OCI-LY3 (cell line): ENCODE data around the gene STK38L.

Source experiments
- H2AFZ ChIP-seq: fragments of 200-600, 300-600 bp; shearing (Covaris generic); 2 replicates; pipeline ENCODE4 v1.6.0; 2014; ENCODE audit warnings: antibody characterized with exemption, low read depth, low read length
- H3K27ac ChIP-seq: fragments of 200-600, 300-600 bp; sonication (generic); 2 replicates; pipeline ENCODE4 v1.5.1; 2014; ENCODE audit warnings: mild to moderate bottlenecking, low read length, moderate library complexity, mixed read lengths
- H3K27me3 ChIP-seq: fragments of 200-600, 300-600 bp; sonication (generic); 2 replicates; pipeline ENCODE4 v1.6.1; 2014; ENCODE audit warnings: low read depth, low read length, mixed read lengths
- H3K36me3 ChIP-seq: fragments of 200-600, 300-600 bp; sonication (generic); replicated peaks from 2 replicates; pipeline ENCODE3; 2014; ENCODE audit warnings: low read depth, low read length, mixed read lengths
- H3K4me1 ChIP-seq: fragments of 300-600, 200-600 bp; sonication (generic); 2 replicates; pipeline ENCODE4 v1.6.1; 2014; ENCODE audit warnings: low read length, mixed read lengths
- H3K4me2 ChIP-seq: fragments of 200-600, 300-600 bp; sonication (generic); 2 replicates; pipeline ENCODE4 v1.6.1; 2014; ENCODE audit warnings: low read length, mixed read lengths
- H3K4me3 ChIP-seq: fragments of 300-600, 200-600 bp; sonication (generic); 2 replicates; pipeline ENCODE4 v1.5.1; 2014; ENCODE audit warnings: antibody characterized with exemption, mild to moderate bottlenecking, low read length, moderate library complexity
- H3K79me2 ChIP-seq: fragments of 300-600, 200-600 bp; shearing (Covaris generic); 2 replicates; pipeline ENCODE4 v1.6.1; 2014; ENCODE audit warnings: mild to moderate bottlenecking, low read length, mixed read lengths
- H3K9ac ChIP-seq: fragments of 300-600, 200-600 bp; shearing (Covaris generic); 2 replicates; pipeline ENCODE4 v1.6.0; 2014; ENCODE audit warnings: mild to moderate bottlenecking, low read length, moderate library complexity
- H3K9me3 ChIP-seq: fragments of 200-600, 300-600 bp; shearing (Covaris generic); 2 replicates; pipeline ENCODE4 v1.6.1; 2014; ENCODE audit warnings: low read length, mixed read lengths; ENCODE audit not compliant: insufficient read depth
- H4K20me1 ChIP-seq: fragments of 200-600, 300-600 bp; sonication (generic); 2 replicates; pipeline ENCODE4 v1.6.1; 2016; ENCODE audit warnings: low read length, mixed read lengths; ENCODE audit not compliant: insufficient read depth
- CTCF ChIP-seq: fragments of 200-600, 300-600 bp; sonication (generic); IDR thresholded peaks from 2 replicates; pipeline ENCODE4 v1.5.1; 2014; ENCODE audit warnings: antibody characterized with exemption, low read length, low read depth
- EZH2phosphoT487 ChIP-seq: fragments of 200-600 bp; shearing (Covaris generic); IDR thresholded peaks from 2 replicates; pipeline ENCODE4 v1.6.1; 2018; ENCODE audit warnings: antibody characterized with exemption, mixed run types, low read depth

STK38L gene

GRCh38 chr12:27355979-27356378 is 111.9 kb downstream of the STK38L start:
- TF ChIP-seq CTCF (no peak), EZH2phosphoT487 (no peak)
- Histone ChIP-seq H3K79me2 (peaks cover 4% of the 10 kb centered on the region; the same call in 1 of the 2 replicates), H3K27me3 (no peaks in the 10 kb centered on the region), H3K36me3 (no peaks in the 10 kb centered on the region), H3K9ac (no peak overlapping the region), H3K4me2 (no peak overlapping the region), H3K4me3 (no peak overlapping the region), H3K9me3 (no peaks in the 10 kb centered on the region), H4K20me1 (no peaks in the 10 kb centered on the region), H2AFZ (no peak overlapping the region), H3K27ac (no peak overlapping the region), H3K4me1 (no peaks in the 10 kb centered on the region)

GRCh38 chr12:27359578-27360340 is 115.7 kb downstream of the STK38L start:
- Histone ChIP-seq H3K4me2 (no peak overlapping the region), H3K4me1 (no peaks in the 10 kb centered on the region), H3K27ac (no peak overlapping the region), H2AFZ (no peak overlapping the region), H3K9me3 (no peaks in the 10 kb centered on the region), H3K4me3 (no peak overlapping the region), H3K27me3 (no peaks in the 10 kb centered on the region), H3K9ac (no peak overlapping the region), H4K20me1 (no peaks in the 10 kb centered on the region), H3K79me2 (no peaks in the 10 kb centered on the region), H3K36me3 (no peaks in the 10 kb centered on the region)
- no peak for TF ChIP-seq CTCF
- no peak for TF ChIP-seq EZH2phosphoT487

- Histone ChIP-seq H2AFZ (no peak overlapping the region), H3K4me1 (no peaks in the 10 kb centered on the region), H3K9ac (no peak overlapping the region), H4K20me1 (no peaks in the 10 kb centered on the region), H3K27me3 (no peaks in the 10 kb centered on the region), H3K4me2 (no peak overlapping the region), H3K36me3 (no peaks in the 10 kb centered on the region), H3K9me3 (no peaks in the 10 kb centered on the region), H3K27ac (no peak overlapping the region), H3K79me2 (no peaks in the 10 kb centered on the region), H3K4me3 (no peak overlapping the region)
- no peak for TF ChIP-seq EZH2phosphoT487
- TF ChIP-seq CTCF: no peak
Observed at GRCh38 chr12:27361372-27361771, 117.3 kb downstream of the STK38L start.

- TF ChIP-seq EZH2phosphoT487 (no peak), CTCF (no peak)
- Histone ChIP-seq H2AFZ (no peak overlapping the region), H3K9me3 (no peaks in the 10 kb centered on the region), H3K4me3 (no peak overlapping the region), H3K27me3 (no peaks in the 10 kb centered on the region), H3K79me2 (no peaks in the 10 kb centered on the region), H3K27ac (no peak overlapping the region), H4K20me1 (no peaks in the 10 kb centered on the region), H3K9ac (no peak overlapping the region), H3K4me1 (no peaks in the 10 kb centered on the region), H3K4me2 (no peak overlapping the region), H3K36me3 (peaks cover 6% of the 10 kb centered on the region)
Observed at GRCh38 chr12:27366621-27367020, 122.5 kb downstream of the STK38L start.
